Measurements from ENCODE around the gene DLGAP5. TPM values are rescaled to one million over a fixed set of nuclear protein-coding genes. Genes with fewer than 3 reads are reported as not detected.

The DLGAP5 gene
- total and polyA plus RNA-seq, 7 donors: 0.16 to 11.0 (median 0.96) TPM; not detected in 1

GRCh38 chr14:55141825-55142224 lies 49.6 kb downstream of the DLGAP5 start:
- no peak for DNase-seq
- intact Hi-C loops (cut with DNase I): no loop called here
- TF ChIP-seq POLR2AphosphoS5 (IDR thresholded peaks at IDR 0.05) (no peak), POLR2A (IDR thresholded peaks at IDR 0.05) (no peak), EP300 (IDR thresholded peaks at IDR 0.05) (no peak), CTCF (IDR thresholded peaks at IDR 0.05) (no peak)
- 90 to 95% methylated on average over 3 of the region's 3 CpGs for WGBS, 2 donors
- peaks cover 0 to 17% (median 16%) of the 10 kb centered on the region in 4 donors for H3K4me1 ChIP-seq
- H3K27ac ChIP-seq: no peak overlapping the region
- H3K27me3 ChIP-seq: no peaks in the 10 kb centered on the region
- peaks cover 6 to 87% (median 37%) of the 10 kb centered on the region in 4 donors for H3K36me3 ChIP-seq
- H3K4me3 ChIP-seq: no peak overlapping the region
- no peaks in the 10 kb centered on the region for H3K9me3 ChIP-seq

- Histone ChIP-seq H3K4me3 (no peak overlapping the region), H3K27me3 (no peaks in the 10 kb centered on the region), H3K9me3 (no peaks in the 10 kb centered on the region), H3K27ac (no peak overlapping the region), H3K4me1 (peaks cover 0 to 30% (median 30%) of the 10 kb centered on the region in 4 donors), H3K36me3 (peaks cover 6 to 70% (median 37%) of the 10 kb centered on the region in 4 donors)
- no peak for DNase-seq
- WGBS, 2 donors: 69 to 90% methylated on average over 4 of the region's 4 CpGs
- TF ChIP-seq CTCF (IDR thresholded peaks at IDR 0.05) (no peak), EP300 (IDR thresholded peaks at IDR 0.05) (no peak), POLR2A (IDR thresholded peaks at IDR 0.05) (no peak), POLR2AphosphoS5 (IDR thresholded peaks at IDR 0.05) (no peak)
- intact Hi-C loops (cut with DNase I): no loop called here
Measured at GRCh38 chr14:55139696-55140509, 51.5 kb downstream of the DLGAP5 start.

GRCh38 chr14:55139141-55139540 lies 52.2 kb downstream of the DLGAP5 start:
- Histone ChIP-seq H3K36me3 (peaks cover 6 to 63% (median 36%) of the 10 kb centered on the region in 4 donors), H3K9me3 (no peaks in the 10 kb centered on the region), H3K27me3 (no peaks in the 10 kb centered on the region), H3K27ac (peak overlapping the region in 2 of 4 donors; percentile 6 to 12), H3K4me3 (no peak overlapping the region), H3K4me1 (peaks cover 0 to 31% (median 30%) of the 10 kb centered on the region in 4 donors)
- TF ChIP-seq POLR2A (IDR thresholded peaks at IDR 0.05) (no peak), POLR2AphosphoS5 (IDR thresholded peaks at IDR 0.05) (no peak), CTCF (IDR thresholded peaks at IDR 0.05) (no peak), EP300 (IDR thresholded peaks at IDR 0.05) (no peak)
- no peak for DNase-seq
- intact Hi-C loops (cut with DNase I): no loop called here

- Histone ChIP-seq H3K4me3 (no peak overlapping the region), H3K9me3 (no peaks in the 10 kb centered on the region), H3K4me1 (peaks cover 0 to 41% (median 39%) of the 10 kb centered on the region in 4 donors), H3K27me3 (no peaks in the 10 kb centered on the region), H3K36me3 (peaks cover 6 to 52% (median 32%) of the 10 kb centered on the region in 4 donors), H3K27ac (peak overlapping the region; percentile 67 to 75 (median 71))
- 89 to 94% methylated on average over 7 of the region's 7 CpGs for WGBS, 2 donors
- TF ChIP-seq CTCF (IDR thresholded peaks at IDR 0.05): no peak
- TF ChIP-seq EP300 (IDR thresholded peaks at IDR 0.05): no peak
- TF ChIP-seq POLR2A (IDR thresholded peaks at IDR 0.05): no peak
- no peak for TF ChIP-seq POLR2AphosphoS5 (IDR thresholded peaks at IDR 0.05)
- intact Hi-C loops (cut with DNase I): no loop called here
- no peak for DNase-seq
Measured at GRCh38 chr14:55138091-55138490, 53.3 kb downstream of the DLGAP5 start.
